ENCODE data around the gene RBM44. TPM values are rescaled to one million over a fixed set of nuclear protein-coding genes. Genes with fewer than 3 reads are reported as not detected.
"Not testable (repeated sequence)": the region's sequence is repeated elsewhere in the genome, so short reads cannot be mapped to it uniquely, and the experiment has no call there.

Gene RBM44
- total RNA-seq, 4 donors from 2014 or later: under 0.01 to 3.6 (median 1.8) TPM

DNA sequence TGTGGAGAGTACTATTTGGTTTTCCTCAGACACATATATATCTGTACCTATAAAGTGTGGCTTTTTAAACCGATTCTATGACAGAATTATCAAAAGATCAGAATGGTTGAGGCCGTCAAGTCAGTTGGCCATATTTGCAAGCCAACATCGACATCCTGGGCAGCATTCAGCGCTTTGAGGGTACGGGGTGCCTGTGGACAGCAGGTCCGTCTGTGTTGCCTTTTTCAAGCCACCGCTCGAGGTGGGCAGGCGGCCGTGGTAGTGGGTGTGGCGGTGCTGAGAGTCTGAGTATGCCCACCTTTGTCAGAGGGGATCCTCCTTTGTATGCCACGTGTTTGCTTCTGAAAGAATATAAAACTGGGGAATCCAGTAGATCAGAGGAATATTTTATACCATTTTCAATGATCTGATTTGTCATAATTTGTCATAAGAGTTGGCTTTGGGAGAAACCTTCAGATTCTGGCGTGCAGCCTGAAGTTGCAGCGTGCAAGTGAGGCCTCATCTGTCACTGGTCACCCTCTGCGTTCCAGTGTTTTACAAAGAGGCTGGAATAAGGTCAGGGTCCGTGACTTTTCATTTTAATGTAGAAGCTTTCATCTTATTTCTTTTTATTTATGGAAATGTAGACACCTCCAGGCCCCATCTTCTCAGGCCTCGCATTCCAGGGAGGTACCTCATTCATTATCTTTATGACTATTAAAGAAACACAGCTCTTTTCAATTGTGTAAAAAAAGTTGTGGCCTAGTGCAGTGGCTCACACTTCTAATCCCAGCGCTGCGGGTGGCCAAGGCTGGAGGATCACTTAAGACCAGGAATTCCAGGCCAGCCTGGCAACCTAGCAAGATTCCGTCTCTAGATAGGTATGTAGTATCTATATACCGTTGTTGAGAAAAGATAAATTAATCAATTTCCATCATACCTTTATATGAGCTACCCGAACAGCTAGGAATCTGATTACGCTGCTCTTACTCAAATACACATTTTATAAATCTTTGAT, 37.8 kb upstream of the RBM44 start:
- DNase-seq: no peak
- intact Hi-C loops (cut with DNase I; ENCODE audit: low total_unique reads): no loop called here
- Histone ChIP-seq H3K27me3 (no peaks in the 10 kb centered on the region), H3K36me3 (no peaks in the 10 kb centered on the region), H3K9me3 (no peaks in the 10 kb centered on the region), H3K4me3 (no peak overlapping the region), H3K27ac (no peak overlapping the region), H3K4me1 (no peaks in the 10 kb centered on the region)
- no peak for TF ChIP-seq POLR2A (IDR thresholded peaks at IDR 0.05)
- TF ChIP-seq, protein P1, sequence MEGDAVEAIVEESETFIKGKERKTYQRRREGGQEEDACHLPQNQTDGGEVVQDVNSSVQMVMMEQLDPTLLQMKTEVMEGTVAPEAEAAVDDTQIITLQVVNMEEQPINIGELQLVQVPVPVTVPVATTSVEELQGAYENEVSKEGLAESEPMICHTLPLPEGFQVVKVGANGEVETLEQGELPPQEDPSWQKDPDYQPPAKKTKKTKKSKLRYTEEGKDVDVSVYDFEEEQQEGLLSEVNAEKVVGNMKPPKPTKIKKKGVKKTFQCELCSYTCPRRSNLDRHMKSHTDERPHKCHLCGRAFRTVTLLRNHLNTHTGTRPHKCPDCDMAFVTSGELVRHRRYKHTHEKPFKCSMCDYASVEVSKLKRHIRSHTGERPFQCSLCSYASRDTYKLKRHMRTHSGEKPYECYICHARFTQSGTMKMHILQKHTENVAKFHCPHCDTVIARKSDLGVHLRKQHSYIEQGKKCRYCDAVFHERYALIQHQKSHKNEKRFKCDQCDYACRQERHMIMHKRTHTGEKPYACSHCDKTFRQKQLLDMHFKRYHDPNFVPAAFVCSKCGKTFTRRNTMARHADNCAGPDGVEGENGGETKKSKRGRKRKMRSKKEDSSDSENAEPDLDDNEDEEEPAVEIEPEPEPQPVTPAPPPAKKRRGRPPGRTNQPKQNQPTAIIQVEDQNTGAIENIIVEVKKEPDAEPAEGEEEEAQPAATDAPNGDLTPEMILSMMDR (IDR thresholded peaks at IDR 0.05): no peak

DNA sequence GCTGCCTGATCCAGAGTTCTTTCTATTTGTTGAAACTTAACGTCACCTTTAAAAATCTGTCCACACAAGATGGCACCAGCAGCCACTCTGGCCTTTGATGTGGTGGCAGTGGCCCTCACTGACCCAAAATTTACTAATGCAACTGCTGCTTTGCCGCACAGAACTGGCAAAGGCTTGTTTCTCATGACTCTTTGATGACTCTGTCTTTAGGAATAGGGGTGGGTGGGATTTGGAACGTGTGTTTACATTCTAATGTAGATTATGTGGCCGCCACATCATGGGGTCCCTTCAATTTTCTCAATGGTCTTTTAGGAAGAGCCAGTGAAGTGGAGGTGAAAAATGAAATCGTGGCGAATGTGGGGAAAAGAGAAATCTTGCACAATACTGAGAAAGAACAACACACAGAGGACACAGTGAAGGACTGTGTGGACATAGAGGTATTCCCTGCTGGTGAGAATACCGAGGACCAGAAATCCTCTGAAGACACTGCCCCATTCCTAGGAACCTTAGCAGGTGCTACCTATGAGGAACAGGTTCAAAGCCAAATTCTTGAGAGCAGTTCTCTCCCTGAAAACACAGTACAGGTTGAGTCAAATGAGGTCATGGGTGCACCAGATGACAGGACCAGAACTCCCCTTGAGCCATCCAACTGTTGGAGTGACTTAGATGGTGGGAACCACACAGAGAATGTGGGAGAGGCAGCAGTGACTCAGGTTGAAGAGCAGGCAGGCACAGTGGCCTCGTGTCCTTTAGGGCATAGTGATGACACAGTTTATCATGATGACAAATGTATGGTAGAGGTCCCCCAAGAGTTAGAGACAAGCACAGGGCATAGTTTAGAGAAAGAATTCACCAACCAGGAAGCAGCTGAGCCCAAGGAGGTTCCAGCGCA, 36.0 kb upstream of the RBM44 start:
- H3K4me3 ChIP-seq; DNase-seq; H3K9me3 ChIP-seq; H3K27me3 ChIP-seq; H3K4me1 ChIP-seq; H3K27ac ChIP-seq; intact Hi-C loops (cut with DNase I; ENCODE audit: low total_unique reads); H3K36me3 ChIP-seq: not testable (repeated sequence)

DNA sequence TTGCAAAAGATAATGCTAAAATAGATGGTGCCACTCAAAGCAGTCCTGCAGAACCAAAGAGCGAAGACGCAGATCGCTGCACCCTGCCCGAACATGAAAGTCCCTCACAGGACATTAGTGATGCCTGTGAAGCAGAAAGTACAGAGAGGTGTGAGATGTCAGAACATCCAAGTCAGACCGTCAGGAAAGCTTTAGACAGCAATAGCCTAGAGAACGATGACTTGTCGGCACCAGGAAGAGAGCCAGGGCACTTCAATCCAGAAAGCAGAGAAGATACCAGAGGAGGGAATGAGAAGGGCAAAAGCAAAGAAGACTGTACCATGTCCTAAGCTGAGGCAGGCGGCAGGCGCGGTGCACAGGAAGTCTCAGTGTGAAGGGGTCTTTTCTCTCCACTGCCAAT, 34.8 kb upstream of the RBM44 start:
- Histone ChIP-seq H3K9me3 (no peaks in the 10 kb centered on the region), H3K4me1 (no peaks in the 10 kb centered on the region), H3K36me3 (no peaks in the 10 kb centered on the region), H3K27ac (no peak overlapping the region), H3K27me3 (no peaks in the 10 kb centered on the region), H3K4me3 (no peak overlapping the region)
- intact Hi-C loops (cut with DNase I; ENCODE audit: low total_unique reads): no loop called here
- no peak for DNase-seq
- TF ChIP-seq POLR2A (IDR thresholded peaks at IDR 0.05): no peak
- TF ChIP-seq, protein P1 (IDR thresholded peaks at IDR 0.05): no peak

DNA sequence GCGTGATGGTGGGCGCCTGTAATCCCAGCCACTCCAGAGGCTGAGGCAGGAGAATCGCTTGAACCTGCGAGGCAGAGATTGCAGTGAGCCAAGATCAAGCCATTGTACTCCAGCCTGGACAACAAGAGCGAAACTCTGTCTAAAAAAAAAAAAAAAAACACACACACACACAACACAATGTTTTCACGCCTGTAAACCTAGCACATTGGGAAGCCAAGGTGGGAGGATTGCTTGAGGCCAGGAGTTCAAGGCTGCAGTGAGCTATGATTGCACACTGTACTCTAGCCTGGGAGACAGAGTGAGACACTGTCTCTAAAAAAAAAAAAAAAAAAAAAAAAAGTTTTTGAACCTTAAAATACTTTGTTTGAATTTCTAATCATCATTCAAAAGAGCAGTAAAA, 33.5 kb upstream of the RBM44 start:
- DNase-seq; H3K36me3 ChIP-seq; H3K27ac ChIP-seq; H3K9me3 ChIP-seq; H3K27me3 ChIP-seq; H3K4me1 ChIP-seq; H3K4me3 ChIP-seq; intact Hi-C loops (cut with DNase I; ENCODE audit: low total_unique reads): not testable (repeated sequence)

DNA sequence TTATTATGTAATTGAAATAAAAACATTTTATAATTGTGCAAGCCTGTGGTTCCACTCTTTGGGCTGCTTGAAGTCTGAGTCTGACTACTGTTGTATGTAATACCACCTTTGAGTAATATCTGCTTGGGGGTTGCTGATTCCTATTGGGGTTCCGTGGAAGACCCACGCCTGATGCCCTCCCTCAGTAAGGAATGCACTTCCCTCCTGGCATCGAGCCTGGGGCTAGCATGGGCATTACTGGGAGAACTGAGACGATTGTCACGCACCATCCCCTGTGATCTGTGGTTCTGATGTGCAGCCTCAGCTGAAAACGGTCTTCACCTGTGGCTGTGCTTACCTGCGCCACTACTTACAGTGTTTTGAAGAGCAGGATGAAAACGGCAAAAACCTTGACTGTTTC, 32.7 kb upstream of the RBM44 start:
- Histone ChIP-seq H3K9me3 (no peaks in the 10 kb centered on the region), H3K36me3 (no peaks in the 10 kb centered on the region), H3K27me3 (no peaks in the 10 kb centered on the region), H3K4me1 (no peaks in the 10 kb centered on the region), H3K27ac (no peak overlapping the region), H3K4me3 (no peak overlapping the region)
- DNase-seq: no peak
- intact Hi-C loops (cut with DNase I; ENCODE audit: low total_unique reads): no loop called here
- TF ChIP-seq, protein P1 (IDR thresholded peaks at IDR 0.05): no peak
- no peak for TF ChIP-seq POLR2A (IDR thresholded peaks at IDR 0.05)

DNA sequence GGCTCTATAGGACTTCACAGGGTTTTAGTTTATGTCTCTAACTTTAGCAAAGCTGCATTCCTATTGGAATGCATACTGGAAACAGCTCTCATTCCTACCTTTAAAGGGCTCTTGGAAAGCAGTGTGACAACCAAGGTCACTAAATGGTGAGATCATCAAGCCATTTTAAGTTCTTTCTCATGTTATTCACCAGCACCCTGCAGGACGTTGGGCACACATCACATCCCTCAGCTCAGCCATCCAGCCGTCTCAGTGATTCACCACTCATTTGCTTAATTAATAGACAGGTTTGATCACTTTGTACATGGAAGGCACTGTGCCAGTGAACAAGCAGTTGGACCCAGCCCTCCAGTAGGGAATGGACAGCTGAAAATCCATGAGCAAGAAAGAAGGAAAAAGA, 32.2 kb upstream of the RBM44 start:
- no peak for TF ChIP-seq POLR2A (IDR thresholded peaks at IDR 0.05)
- TF ChIP-seq, protein P1 (IDR thresholded peaks at IDR 0.05): no peak
- H3K36me3 ChIP-seq: no peaks in the 10 kb centered on the region
- H3K9me3 ChIP-seq: no peaks in the 10 kb centered on the region
- H3K27ac ChIP-seq: no peak overlapping the region
- no peaks in the 10 kb centered on the region for H3K27me3 ChIP-seq
- intact Hi-C loops (cut with DNase I; ENCODE audit: low total_unique reads): no loop called here
- no peak overlapping the region for H3K4me3 ChIP-seq
- DNase-seq: no peak
- H3K4me1 ChIP-seq: no peaks in the 10 kb centered on the region

All from uterus (tissue), 4 donors.